K562 (cell line): Measurements from ENCODE around the gene BMP8B. TPM values are rescaled to one million over a fixed set of nuclear protein-coding genes. Genes with fewer than 3 reads are reported as not detected.
A peak's percentile ranks its signal among the peaks of the same experiment; 100 is the strongest.

Experiments
- ASH1L ChIP-seq: fragments of 450-650 bp; IDR thresholded peaks from 2 replicates; pipeline ENCODE4 v1.6.1; 2018; ENCODE audit warnings: borderline replicate concordance, mild to moderate bottlenecking, low read depth; ENCODE audit not compliant: partially characterized antibody
- CBFA2T3 ChIP-seq: fragments of 450-650 bp; IDR thresholded peaks from 2 replicates; pipeline ENCODE4 v1.6.1; 2017
- CREB5 ChIP-seq: fragments of 250-450 bp; sonication (Bioruptor Pico); IDR thresholded peaks from 2 replicates; pipeline ENCODE4 v1.5.0; 2020; ENCODE audit warnings: mild to moderate bottlenecking
- ERF ChIP-seq: fragments of 450-650 bp; formaldehyde crosslinking; IDR thresholded peaks from 2 replicates; pipeline ENCODE4 v1.4.0; 2020; ENCODE audit warnings: mild to moderate bottlenecking, mixed read lengths
- ETV5 ChIP-seq: sonication (generic); formaldehyde crosslinking; IDR thresholded peaks from 2 replicates; pipeline ENCODE4 v1.4.0; 2020; ENCODE audit warnings: low read depth, mild to moderate bottlenecking, missing genetic modification reagents
- KDM5B ChIP-seq: fragments of 200-600 bp; sonication (generic); IDR thresholded peaks from 2 replicates; pipeline ENCODE4 v1.6.1; 2012; ENCODE audit warnings: low read depth, mild to moderate bottlenecking, moderate library complexity, low read length, control low read depth, inconsistent platforms; ENCODE audit not compliant: insufficient replicate concordance
- POLR2G ChIP-seq: fragments of 200-400 bp; formaldehyde crosslinking; IDR thresholded peaks from 2 replicates; pipeline ENCODE4 v1.6.1; 2017; ENCODE audit warnings: low read depth, mild to moderate bottlenecking, antibody characterized with exemption, low read length, moderate library complexity
- PRDM10 ChIP-seq: fragments of 450-650 bp; IDR thresholded peaks from 2 replicates; pipeline ENCODE4 v1.6.1; 2018; ENCODE audit not compliant: partially characterized antibody
- SRF ChIP-seq, 2 experiments: fragments of 250-450, 450-650 bp in 1 of 2; sonication (Bioruptor Pico) in 1 of 2; sonication (generic) in 1 of 2; formaldehyde crosslinking; IDR thresholded peaks; 2 replicates each; pipeline versions ENCODE4 v1.5.0 to v1.5.1; 2020 to 2022; ENCODE audit warnings: mild to moderate bottlenecking in 1 of 2, missing genetic modification reagents in 1 of 2
- ZNF316 ChIP-seq: fragments of 450-650 bp; IDR thresholded peaks from 2 replicates; pipeline ENCODE4 v1.6.1; 2016
- ZNF639 ChIP-seq, 2 experiments: fragments of 200-800 bp in 1 of 2; sonication (Bioruptor generic) in 1 of 2; sonication (generic) in 1 of 2; formaldehyde crosslinking in 1 of 2; IDR thresholded peaks in 1 of 2; conservative IDR thresholded peaks in 1 of 2; 2 replicates each; pipeline versions ENCODE4 v1.5.0 to v1.6.1; 2016 to 2020; ENCODE audit warnings: missing compliant biosample characterization in 1 of 2, missing genetic modification characterization in 1 of 2, missing genetic modification reagents in 1 of 2
- polyA plus RNA-seq, 8 experiments: library from polyadenylated mRNA; depleted of rRNA in 4 of 8; stranded (reverse) in 5 of 8; unstranded in 3 of 8; fragments of >200 nt; fragmentation: Nextera tagmentation in 2 of 8; fragmentation: Illumina TruSeq in 1 of 8; extraction: Ambion mirVana in 2 of 8; extraction: Trizol in 1 of 8; gene quantifications; 2 replicates each; pipeline versions ENCODE4 v1.2.1 to v1.2.3, GENCODE V29; 2011 to 2014; ENCODE audit warnings: inconsistent platforms in 1 of 8, missing spikeins in 1 of 8
- total RNA-seq, 7 experiments: library from RNA; depleted of rRNA in 6 of 7; stranded (reverse); fragments of >200 nt in 6 of 7; fragmentation: Illumina TruSeq in 2 of 7; extraction: Trizol in 2 of 7; gene quantifications; 2 replicates each; pipeline versions ENCODE4 v1.2.1 to v1.2.3, GENCODE V29; 2011 to 2021; ENCODE audit warnings: low replicate concordance in 1 of 7

The BMP8B gene
- total and polyA plus RNA-seq, 9 of the 15 experiments (the other 6 are each of a cell fraction or from before 2014, with no cell fraction given), result 0.03 to 0.33 (median 0.14) TPM

- peak; percentile 88 for TF ChIP-seq PRDM10
- TF ChIP-seq ETV5 (CRISPR knock-in tag), result peak; percentile 60; the same call in 1 of the 2 replicates
- peak; percentile 91 for TF ChIP-seq ZNF316
- TF ChIP-seq CBFA2T3, result no peak
- peak; percentile 94 for TF ChIP-seq POLR2G
- peak; percentile 96 for TF ChIP-seq KDM5B
- no peak; the same call in 1 of the 2 replicates for TF ChIP-seq ERF (CRISPR knock-in tag)
- TF ChIP-seq ASH1L, result no peak
- no peak for TF ChIP-seq SRF (CRISPR knock-in tag; IDR thresholded peaks at IDR 0.05)
- TF ChIP-seq CREB5, result no peak
- 0 out of 4 replicates have a peak, but pooled peaks of 1 of the 2 experiments have one; percentile 28 for TF ChIP-seq ZNF639 (CRISPR knock-in tag; conservative IDR thresholded peaks at IDR 0.05 in 1 of 2, IDR thresholded peaks at IDR 0.05 in 1 of 2)
Measured at GRCh38 chr1:39738622-39739366, 49.9 kb downstream of the BMP8B start, which contains the start of gene PPIE (continued).
